AG08396 (cell line): ENCODE results near the gene ARHGAP22.

Source experiments
- DNase-seq: peaks from one replicate; pipeline ENCODE4 v3.0.0; 2012; ENCODE audit warnings: low spot score, mixed read lengths

The ARHGAP22 gene

GRCh38 chr10:48607356-48608278, 2.7 kb upstream of the ARHGAP22 start:
- DNase-seq, result no peak

DNA sequence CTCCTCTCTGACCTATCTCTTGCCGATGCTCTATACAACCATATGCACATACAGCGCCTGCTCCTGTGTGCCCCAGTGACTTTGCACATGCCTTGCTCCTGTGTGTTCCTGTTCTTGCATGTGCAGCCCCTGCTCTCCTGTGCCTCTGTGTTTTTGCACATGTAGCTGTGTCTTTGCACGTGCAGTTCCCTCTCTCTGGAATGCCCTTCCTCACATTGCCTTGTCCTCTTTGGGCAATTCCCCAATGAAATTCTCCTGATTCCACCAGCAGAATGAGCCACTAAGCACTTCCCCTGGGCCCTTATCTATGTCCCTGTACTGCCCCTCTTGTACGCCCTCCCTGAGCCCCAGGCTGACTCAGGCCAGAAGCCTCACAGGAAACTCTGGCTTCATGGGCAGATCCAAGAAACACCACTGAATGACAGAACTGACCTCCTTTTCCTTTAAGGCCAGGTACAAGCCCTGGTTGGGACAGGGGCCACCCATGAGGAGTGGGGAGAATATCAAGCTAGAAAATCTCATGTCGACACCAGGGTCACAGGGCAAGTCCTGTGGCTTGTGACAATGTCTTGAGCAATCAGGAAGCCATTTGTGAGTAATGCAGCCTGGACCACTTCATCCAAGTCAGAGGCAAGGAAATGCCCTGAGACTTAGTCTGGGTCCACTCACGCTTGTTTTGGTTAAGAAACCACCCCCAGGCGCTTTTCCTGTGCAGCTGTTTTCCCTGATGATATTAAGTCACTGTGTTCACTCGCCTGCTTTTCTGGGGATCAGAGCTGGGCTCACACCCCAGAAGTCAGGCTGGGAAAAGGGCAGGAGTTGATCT, 1.9 kb upstream of the ARHGAP22 start:
- DNase-seq, result peak; percentile 87

GRCh38 chr10:48605786-48606529, 1.1 kb upstream of the ARHGAP22 start:
- DNase-seq, result no peak

GRCh38 chr10:48604039-48604990, 558 bp downstream of the ARHGAP22 start:
- DNase-seq, result no peak

DNA sequence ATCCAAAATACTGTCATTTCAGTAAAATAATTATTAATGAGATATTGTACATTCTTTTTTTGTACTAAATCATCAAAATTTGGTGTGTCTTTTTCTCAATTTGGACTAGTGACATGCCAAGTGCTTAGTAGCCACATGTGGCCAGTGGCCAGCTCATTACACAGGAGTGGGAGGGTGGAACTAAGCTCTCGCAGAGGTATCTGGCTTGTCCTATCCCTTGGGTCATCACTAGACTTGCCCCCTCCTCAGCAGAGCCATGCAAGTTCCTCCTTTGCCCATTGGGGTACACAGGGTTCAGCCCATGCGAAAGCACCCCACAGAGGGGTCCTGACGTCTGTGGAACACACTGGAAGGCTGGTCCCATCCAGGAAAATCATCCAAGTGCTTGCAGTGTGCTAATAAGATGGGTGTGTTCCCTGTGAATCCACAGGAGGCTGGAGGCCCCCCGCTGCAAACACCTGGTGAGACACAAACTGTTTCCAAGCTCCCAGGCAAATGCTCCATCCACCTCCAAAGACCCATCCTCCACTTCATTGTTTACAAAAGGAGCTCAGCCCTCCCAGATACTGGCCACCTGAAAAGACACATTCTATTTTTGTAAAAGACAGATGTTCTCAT, 1.3 kb downstream of the ARHGAP22 start:
- DNase-seq, result no peak

- no peak for DNase-seq
These were observed 2.3 kb downstream of the ARHGAP22 start for GRCh38 chr10:48602401-48603135.

GRCh38 chr10:48601789-48602188, 3.1 kb downstream of the ARHGAP22 start:
- no peak for DNase-seq

GRCh38 chr10:48600645-48601505, 4.0 kb downstream of the ARHGAP22 start:
- no peak for DNase-seq

- DNase-seq, result no peak
These were observed 5.1 kb downstream of the ARHGAP22 start for GRCh38 chr10:48599830-48600134.

DNA sequence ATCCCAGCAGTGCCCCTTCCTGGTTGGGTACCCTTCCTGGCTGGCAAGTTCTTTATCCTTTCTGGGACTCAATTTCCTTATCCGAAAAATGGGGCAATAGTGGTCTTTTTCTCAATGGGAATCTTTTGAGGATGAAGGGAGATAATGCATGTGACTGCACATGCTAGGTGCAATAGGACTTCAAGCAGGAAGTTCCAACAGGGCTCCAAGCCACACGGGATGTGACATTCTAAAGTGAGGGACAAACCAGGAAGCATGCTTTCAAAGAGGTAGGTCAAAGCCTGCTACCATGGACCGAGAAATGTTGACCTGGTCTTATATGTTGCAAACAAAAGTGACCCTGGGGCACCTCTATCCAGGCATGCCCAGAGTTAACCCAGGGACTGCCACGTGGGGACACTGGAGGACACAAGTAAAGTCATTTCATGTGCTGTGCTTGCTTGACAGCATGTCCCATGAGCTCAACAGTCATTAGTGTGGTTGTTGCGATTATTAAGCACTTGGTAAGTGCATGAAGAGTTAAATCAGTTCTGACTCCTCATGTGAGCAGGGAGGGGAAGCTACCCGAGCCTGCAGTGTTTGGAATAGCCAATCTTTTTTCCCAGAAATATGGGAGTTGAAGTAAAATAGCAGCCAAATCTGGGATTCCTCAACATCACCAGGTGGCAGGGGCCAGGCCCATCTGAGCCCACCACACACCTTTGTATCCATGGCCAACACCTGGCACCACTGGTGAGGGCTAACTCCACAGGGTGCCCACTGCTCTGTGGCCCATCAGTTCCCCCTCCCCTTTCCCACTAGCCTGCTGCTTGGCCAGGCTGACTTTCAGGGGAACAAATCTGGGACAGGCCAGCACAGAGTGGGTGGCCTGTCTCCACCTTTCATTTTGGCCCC, 5.7 kb downstream of the ARHGAP22 start:
- DNase-seq, result no peak

DNA sequence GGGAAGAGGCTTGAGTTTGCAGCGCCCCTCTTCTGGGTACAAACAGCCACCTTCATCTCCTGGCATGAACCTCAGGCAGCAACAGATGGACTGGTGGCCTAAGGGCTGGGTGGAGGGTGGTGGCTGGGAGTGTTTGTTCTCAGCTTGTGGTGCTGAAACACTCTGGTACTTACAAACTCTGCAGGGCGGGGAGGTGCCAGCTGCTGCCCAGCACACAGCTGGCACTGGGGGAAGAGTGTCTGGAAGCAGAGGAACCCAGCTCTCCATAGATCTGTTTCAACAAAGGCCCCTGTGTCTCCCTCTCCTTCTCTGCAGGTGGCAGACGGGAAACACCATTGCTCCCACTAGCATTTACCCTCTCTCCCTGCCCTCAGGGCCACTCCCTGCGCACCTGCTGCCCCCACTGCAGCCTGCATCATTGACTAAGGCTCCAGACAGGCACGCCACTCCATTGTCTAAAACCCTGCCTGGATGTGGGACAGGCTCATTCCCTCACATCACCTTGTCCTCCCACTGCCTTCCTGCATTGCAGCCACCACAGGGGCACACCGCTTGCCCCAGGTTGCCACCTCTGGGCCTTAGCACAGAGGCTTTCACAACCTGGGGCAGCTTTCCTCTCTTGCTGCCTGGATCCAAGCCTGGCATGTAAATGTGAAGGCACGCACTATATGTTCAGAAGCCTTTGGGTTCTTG, 6.5 kb downstream of the ARHGAP22 start:
- DNase-seq, result no peak

DNA sequence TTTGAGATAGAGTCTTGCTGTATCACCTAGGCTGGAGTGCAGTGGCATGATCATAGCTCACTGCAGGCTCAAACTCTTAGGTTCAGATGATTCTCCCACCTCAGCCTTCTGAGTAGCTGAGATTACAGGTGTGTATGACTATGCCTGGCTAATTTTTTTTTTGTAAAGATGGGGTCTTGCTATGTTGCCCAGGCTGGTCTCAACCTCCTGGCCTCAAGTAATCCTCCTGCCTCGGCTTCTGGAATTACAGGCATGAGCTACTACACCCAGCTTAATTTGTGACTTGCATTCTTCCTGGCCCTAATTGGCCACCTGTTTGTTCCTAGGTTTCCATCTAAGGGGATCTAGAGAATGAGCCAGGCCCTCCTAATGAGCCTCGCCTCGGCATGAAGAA, 9.3 kb downstream of the ARHGAP22 start:
- no peak for DNase-seq

DNA sequence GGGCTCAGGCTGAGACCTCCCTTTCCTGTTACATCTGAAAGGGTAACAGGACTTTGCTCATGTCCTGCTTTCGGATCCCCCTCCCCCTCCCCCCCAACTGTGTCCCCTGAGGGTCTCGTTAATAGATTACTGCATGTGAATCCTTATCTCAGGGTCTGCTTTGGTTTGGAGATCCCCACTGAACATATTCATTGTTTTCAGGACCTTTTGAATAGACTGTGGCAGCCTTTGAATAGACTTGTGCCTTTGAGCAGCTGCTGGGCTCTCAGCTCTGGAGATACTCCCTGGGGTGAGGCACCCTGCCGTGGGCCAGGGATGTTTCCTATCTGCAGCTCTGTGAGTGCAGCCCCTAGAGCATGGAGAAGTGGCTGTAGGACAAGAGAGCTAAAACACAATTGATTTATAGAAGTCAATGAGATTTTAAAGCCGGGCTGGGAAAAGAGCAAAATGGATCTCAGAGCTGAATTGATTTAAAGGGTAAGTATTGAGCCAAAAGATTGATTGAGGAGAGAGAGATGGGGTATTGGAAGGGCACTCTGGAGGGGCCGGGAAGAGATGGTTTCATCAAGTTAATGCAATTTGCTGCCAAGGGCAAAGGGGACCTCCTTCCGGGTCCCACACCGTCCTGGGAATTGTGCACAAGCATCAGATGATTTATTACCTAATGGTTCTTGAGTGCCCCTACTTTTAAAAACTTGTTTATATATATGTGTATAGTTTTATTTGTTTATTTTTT, 9.9 kb downstream of the ARHGAP22 start:
- DNase-seq, result no peak

DNA sequence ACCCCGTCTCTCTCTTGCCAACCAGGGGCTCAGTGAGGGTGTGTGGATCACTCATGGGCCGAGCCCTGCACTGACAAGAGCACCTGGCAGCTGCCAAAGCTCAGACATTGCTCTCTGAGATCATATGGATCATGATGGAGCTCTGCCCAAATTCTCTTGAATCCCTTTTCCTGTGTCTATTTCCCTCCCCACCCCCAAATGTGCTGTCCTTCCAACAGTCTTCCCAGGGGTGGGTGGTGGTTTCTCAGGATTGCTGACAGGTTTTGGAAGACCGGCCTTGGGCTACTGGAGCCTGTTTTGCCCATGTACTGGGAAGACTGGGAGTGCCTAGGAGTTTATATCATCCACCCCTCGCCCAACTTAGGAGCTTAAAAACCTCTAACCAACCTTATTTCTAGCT, 10.5 kb downstream of the ARHGAP22 start:
- no peak for DNase-seq

- DNase-seq, result no peak
These were observed 12.5 kb downstream of the ARHGAP22 start for GRCh38 chr10:48592346-48592745.

- no peak for DNase-seq
These were observed 13.9 kb downstream of the ARHGAP22 start for GRCh38 chr10:48590945-48591344.

- peak; percentile 85 for DNase-seq
These were observed 15.6 kb downstream of the ARHGAP22 start for GRCh38 chr10:48589266-48589665.
